Testis (tissue), 3 donors: ENCODE measurements around the gene ROR2. TPM values are rescaled to one million over a fixed set of nuclear protein-coding genes. Genes with fewer than 3 reads are reported as not detected.

Experiments used
- DNase-seq: peaks from one replicate; pipeline ENCODE4 v3.0.0-alpha.2; 2019
- H3K27ac ChIP-seq, 2 donors: fragments of 200-600 bp; sonication (generic); one replicate each; pipeline ENCODE4 v1.5.1; 2019
- H3K27me3 ChIP-seq: fragments of 200-600 bp; sonication (generic); one replicate; pipeline ENCODE4 v1.5.1; 2019
- H3K36me3 ChIP-seq: fragments of 200-600 bp; sonication (generic); one replicate; pipeline ENCODE4 v1.5.1; 2017; ENCODE audit warnings: low read depth; ENCODE audit errors: missing control alignments
- H3K4me1 ChIP-seq: fragments of 200-600 bp; sonication (generic); one replicate; pipeline ENCODE4 v1.5.1; 2019
- H3K4me3 ChIP-seq, 2 donors: fragments of 200-600 bp; sonication (generic); one replicate each; pipeline ENCODE4 v1.5.1; 2017 to 2019
- H3K9me3 ChIP-seq: fragments of 200-600 bp; sonication (generic); one replicate; pipeline ENCODE4 v1.5.1; 2017
- POLR2A ChIP-seq: fragments of 450-650 bp; IDR thresholded peaks from one replicate; pipeline ENCODE4 v1.6.1; 2017; ENCODE audit warnings: antibody characterized with exemption, mild to moderate bottlenecking, moderate library complexity
- WGBS, 2 donors: methylation state at CpG; one replicate each; pipeline ENCODE4 v1.1.5; 2018; 5-methylcytosine and 5-hydroxymethylcytosine counted together
- intact Hi-C: fragments of 100-400 bp; cut with DNase I; formaldehyde crosslinking; loops from one replicate; pipeline ENCODE4 v1.15.1; 2023; ENCODE audit warnings: low total_unique reads
- polyA plus RNA-seq: library from polyadenylated mRNA; stranded (reverse); fragments of 350-450 nt; fragmentation: Illumina TruSeq; extraction: RNeasy Lipid Tissue Mini Kit (QIAGEN cat#74804); gene quantifications from one replicate; pipeline ENCODE4 v1.2.3, GENCODE V29; 2014; ENCODE audit warnings: low read depth, low replicate concordance; ENCODE audit not compliant: insufficient read depth
- total RNA-seq, 2 donors: library from RNA; depleted of rRNA; stranded (reverse); fragments of >200 nt; gene quantifications; one replicate each; pipeline ENCODE4 v1.2.3, GENCODE V29; 2016
- TF ChIP-seq, protein P1 (sequence below), 3 experiments: fragments of 450-650 bp in 2 of 3; fragments of 200-600 bp in 1 of 3; sonication (generic) in 1 of 3; IDR thresholded peaks; one replicate each; pipeline ENCODE4 v1.5.1; 2016 to 2019; ENCODE audit warnings: antibody characterized with exemption in 3 of 3, mild to moderate bottlenecking in 2 of 3, moderate library complexity in 1 of 3

ROR2 gene
- total and polyA plus RNA-seq, 3 donors from 2014 or later, result 11.5 to 16.5 (median 12.3) TPM

- intact Hi-C loops, result no loop called here
- 92 to 98% methylated on average over 4 of the region's 4 CpGs for WGBS, 2 donors
- TF ChIP-seq, protein P1, sequence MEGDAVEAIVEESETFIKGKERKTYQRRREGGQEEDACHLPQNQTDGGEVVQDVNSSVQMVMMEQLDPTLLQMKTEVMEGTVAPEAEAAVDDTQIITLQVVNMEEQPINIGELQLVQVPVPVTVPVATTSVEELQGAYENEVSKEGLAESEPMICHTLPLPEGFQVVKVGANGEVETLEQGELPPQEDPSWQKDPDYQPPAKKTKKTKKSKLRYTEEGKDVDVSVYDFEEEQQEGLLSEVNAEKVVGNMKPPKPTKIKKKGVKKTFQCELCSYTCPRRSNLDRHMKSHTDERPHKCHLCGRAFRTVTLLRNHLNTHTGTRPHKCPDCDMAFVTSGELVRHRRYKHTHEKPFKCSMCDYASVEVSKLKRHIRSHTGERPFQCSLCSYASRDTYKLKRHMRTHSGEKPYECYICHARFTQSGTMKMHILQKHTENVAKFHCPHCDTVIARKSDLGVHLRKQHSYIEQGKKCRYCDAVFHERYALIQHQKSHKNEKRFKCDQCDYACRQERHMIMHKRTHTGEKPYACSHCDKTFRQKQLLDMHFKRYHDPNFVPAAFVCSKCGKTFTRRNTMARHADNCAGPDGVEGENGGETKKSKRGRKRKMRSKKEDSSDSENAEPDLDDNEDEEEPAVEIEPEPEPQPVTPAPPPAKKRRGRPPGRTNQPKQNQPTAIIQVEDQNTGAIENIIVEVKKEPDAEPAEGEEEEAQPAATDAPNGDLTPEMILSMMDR (IDR thresholded peaks at IDR 0.05), result no peak
- no peak for TF ChIP-seq POLR2A
Observed at GRCh38 chr9:91761362-91761761, 188.7 kb downstream of the ROR2 start.

DNA sequence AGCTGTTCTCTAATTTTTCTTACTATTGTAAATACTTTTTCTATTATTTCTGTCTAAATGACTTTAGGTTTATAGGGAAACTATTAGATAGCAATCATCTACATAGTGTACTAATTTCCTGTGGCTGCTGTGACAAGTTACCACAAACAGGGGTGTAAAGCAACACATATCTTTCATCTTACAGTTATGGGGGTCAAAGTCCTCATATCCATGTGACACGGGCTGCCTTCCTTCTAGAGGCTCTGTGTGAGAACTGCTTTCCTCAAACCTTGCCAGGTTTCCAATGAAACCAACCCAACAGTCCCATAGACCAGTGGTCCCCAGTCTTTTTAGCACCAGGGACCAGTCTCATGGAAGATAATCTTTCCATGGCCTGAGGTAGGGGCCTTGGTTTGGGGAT lies 189.1 kb downstream of the ROR2 start:
- Histone ChIP-seq H3K4me1 (no peaks in the 10 kb centered on the region), H3K9me3 (no peaks in the 10 kb centered on the region), H3K27me3 (no peaks in the 10 kb centered on the region), H3K27ac (no peak overlapping the region), H3K36me3 (no peaks in the 10 kb centered on the region), H3K4me3 (no peak overlapping the region)
- intact Hi-C loops, result no loop called here
- no peak for TF ChIP-seq POLR2A
- TF ChIP-seq, protein P1 (IDR thresholded peaks at IDR 0.05), result no peak
- WGBS, 2 donors, result 87 to 90% methylated on average over 1 of the region's 1 CpG
- DNase-seq, result no peak

More at GRCh38 chr9:91761362-91761761, 188.7 kb downstream of the ROR2 start:
- Histone ChIP-seq H3K9me3 (no peaks in the 10 kb centered on the region), H3K27me3 (no peaks in the 10 kb centered on the region), H3K27ac (no peak overlapping the region), H3K4me1 (no peaks in the 10 kb centered on the region), H3K36me3 (no peaks in the 10 kb centered on the region), H3K4me3 (no peak overlapping the region)
- DNase-seq, result no peak

DNA sequence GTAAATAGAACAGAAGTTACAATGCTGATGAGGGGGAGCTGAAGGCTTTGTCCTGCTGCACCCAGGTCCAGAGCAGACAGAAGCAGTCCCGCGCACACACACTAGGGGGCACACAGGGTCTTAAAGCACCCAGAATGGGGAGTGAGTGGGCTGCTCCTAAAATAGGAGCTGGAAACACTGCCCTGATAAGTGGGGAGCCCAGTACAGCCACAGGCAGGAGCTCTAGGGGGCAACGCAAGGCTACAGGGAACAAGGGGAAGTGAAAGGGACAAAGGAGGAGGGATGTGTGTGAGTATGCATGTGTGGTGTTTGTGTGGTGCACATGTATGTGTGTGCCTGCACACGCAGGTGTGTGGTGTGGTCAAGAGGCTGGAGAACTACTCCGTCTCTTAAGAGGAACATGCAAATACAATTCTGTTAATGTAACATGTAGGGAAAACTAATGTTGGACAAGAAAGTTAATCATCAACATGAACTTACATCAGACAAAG lies 191.5 kb downstream of the ROR2 start:
- Histone ChIP-seq H3K9me3 (no peaks in the 10 kb centered on the region), H3K27me3 (no peaks in the 10 kb centered on the region), H3K4me3 (no peak overlapping the region), H3K27ac (no peak overlapping the region), H3K4me1 (no peaks in the 10 kb centered on the region), H3K36me3 (no peaks in the 10 kb centered on the region)
- no peak for TF ChIP-seq POLR2A
- TF ChIP-seq, protein P1 (IDR thresholded peaks at IDR 0.05), result peak in 2 of 3 experiments; percentile 8 to 30
- WGBS, 2 donors, result 65 to 71% methylated on average over 5 of the region's 5 CpGs
- peak; percentile 54 for DNase-seq
- intact Hi-C loops, result no loop called here

DNA sequence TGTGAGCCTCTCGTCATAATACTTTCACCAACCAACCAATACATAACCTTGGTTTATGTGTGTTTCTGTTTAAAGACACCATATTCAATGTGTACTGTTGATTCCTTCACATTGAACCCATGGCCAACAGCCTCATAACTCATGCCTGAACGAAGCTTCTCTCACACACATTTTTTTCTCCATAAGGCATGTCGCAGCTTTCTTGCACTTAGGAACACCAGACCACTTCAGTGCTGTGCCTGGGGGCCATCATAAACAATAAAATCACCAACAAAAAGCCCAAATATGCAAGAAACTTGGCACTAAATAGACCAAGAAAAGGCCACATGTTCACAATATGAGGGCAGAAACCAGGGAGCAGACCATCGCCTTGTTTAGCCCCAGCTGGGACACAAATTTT lies 192.2 kb downstream of the ROR2 start:
- intact Hi-C loops, result no loop called here
- no peak for DNase-seq
- no peak overlapping the region for H3K4me3 ChIP-seq
- no peaks in the 10 kb centered on the region for H3K36me3 ChIP-seq
- H3K27ac ChIP-seq, result no peak overlapping the region
- H3K9me3 ChIP-seq, result no peaks in the 10 kb centered on the region
- H3K4me1 ChIP-seq, result no peaks in the 10 kb centered on the region
- 88 to 89% methylated on average over 4 of the region's 4 CpGs for WGBS, 2 donors
- no peaks in the 10 kb centered on the region for H3K27me3 ChIP-seq
- TF ChIP-seq, protein P1 (IDR thresholded peaks at IDR 0.05), result no peak
- no peak for TF ChIP-seq POLR2A

DNA sequence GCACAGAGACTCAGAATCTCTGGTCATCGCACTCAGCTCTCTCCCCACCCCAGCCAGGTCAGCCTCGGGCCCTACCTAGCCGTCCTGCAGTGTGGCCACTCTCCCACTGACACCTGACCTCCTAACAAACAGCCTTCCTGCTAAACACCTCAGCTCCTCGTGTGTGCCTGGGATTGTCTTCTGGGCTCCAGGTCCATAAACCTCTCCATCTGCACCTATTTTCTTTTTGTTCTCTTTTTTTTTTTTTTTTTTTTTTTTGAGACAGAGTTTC lies 193.6 kb downstream of the ROR2 start:
- intact Hi-C loops, result no loop called here
- no peak overlapping the region for H3K27ac ChIP-seq
- no peaks in the 10 kb centered on the region for H3K27me3 ChIP-seq
- TF ChIP-seq POLR2A, result no peak
- 87 to 97% methylated on average over 4 of the region's 4 CpGs for WGBS, 2 donors
- H3K9me3 ChIP-seq, result no peaks in the 10 kb centered on the region
- H3K36me3 ChIP-seq, result no peaks in the 10 kb centered on the region
- no peak overlapping the region for H3K4me3 ChIP-seq
- no peak for DNase-seq
- H3K4me1 ChIP-seq, result no peaks in the 10 kb centered on the region
